HG02870 (cell line): Measurements from ENCODE around the gene AVL9.

ENCODE experiments used
- ATAC-seq: cut with Tn5 transposase; IDR thresholded peaks from one replicate; pipeline ENCODE4 v1.9.1; 2021; ENCODE audit warnings: mild to moderate bottlenecking, moderate library complexity; ENCODE audit not compliant: unreplicated experiment

Gene AVL9

DNA sequence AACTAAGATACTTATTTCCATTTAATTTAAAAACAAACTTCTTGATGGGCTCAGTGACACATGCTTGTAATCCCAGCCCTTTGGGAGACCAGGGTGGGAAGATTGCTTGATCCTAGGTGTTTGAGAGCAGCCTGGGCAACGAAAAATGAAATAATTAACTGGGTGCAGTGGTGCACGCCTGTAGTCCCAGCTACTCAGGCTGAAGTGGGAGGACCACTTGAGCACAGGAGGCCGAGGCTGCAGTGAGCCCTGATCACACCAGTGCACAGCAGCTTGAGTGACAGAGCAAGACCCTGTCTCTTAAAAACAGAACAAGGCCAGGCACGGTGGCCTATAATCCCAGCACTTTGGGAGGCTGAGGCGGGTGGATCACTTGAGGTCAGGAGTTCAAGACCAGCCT lies 37.4 kb downstream of the AVL9 start:
- ATAC-seq, result no peak

DNA sequence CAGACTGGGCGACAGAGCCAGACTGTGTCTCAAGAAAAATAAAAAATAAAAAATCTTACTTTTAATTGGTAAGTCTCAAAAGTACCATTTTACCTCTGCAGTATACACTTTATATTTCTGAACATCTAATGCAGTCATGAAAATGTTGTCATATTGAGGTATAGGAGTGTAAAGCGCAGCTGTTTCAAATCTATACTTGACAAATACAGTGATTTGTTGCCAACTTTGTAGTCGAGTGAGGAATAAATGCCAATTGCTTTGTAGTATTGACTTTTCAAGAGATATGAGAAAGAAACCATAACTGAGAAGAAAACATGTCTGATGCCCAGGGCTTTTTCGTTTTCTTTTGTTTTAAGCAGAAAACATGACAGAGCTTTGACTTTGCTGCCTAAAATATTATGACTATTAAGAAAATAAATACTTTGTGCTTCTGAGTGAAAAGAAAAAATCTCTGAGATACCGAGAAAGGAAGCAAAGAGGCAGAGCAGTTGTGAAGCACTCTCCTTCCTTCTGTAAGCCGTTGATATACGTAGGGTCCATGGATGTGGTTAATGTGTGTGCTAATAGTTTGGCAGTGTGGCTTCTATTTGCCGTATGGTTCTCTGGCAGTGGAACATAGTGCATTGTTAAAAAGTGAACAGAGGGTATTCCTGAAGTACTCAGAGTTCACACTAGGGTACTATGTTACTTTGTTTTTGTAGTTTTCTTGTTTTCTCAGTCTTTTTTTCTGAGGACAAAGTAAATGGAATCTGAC lies 38.2 kb downstream of the AVL9 start:
- no peak for ATAC-seq

DNA sequence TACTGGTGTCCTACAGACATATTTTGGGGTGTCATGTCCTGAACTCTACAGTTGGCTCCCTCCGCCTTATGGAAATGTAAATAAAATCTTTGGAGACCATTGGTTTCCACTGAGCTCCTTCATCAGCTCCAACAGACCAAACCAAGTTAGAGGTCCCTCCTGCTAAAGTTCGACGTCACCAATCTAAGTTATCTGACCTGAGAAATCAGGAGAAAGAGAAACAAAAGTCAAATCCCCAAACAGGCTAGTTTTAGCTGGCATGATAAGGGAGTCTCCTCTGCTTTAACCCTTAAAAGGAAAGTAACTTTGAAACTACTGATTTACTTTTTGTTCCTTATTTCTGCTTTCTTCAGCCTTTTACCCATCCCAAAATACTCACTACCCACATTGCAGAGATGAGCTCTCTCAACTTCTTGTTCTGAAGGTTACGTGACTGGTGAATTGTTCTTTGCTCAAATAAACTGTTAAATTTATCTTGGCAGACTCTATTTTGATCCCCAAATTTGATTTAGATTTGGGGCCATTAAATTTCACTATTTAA lies 39.9 kb downstream of the AVL9 start:
- peak; percentile 46 for ATAC-seq

DNA sequence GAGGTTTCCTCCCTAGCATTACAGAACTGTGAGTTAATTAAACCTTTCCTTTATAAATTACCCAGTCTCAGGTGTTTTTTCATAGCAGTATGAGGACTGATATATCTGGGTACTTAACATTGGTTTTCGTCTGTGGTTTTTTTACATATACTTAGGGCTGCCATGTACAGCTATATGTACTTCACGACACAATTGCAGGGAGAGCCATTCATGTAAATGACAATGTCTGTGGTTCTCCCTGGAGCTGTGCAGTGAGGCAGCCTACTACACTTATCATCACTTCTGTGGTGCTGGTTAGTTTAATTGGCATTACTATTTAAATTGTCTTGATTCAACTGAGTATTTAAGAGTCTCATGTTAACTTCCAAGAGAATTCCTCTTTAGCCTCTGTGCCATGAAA lies 40.7 kb downstream of the AVL9 start:
- no peak for ATAC-seq

DNA sequence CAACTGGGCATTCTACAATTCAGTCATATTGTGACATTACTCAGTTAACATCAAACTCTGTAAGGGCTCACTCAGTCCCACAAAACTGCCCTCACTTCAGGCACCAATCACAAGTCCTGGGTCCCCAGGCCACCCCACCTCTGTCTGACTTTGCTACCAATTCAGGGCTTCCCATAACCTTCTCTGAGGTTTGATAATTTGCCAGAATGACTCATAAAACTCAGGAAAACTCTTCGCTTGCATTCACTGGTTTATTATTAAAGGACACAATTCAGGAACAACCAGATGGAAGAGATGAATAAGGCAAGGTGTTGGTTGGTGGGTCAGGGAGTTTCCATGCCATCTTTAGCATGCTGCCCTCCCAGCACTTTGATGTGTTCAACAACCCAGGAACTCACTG lies 41.3 kb downstream of the AVL9 start:
- no peak for ATAC-seq

DNA sequence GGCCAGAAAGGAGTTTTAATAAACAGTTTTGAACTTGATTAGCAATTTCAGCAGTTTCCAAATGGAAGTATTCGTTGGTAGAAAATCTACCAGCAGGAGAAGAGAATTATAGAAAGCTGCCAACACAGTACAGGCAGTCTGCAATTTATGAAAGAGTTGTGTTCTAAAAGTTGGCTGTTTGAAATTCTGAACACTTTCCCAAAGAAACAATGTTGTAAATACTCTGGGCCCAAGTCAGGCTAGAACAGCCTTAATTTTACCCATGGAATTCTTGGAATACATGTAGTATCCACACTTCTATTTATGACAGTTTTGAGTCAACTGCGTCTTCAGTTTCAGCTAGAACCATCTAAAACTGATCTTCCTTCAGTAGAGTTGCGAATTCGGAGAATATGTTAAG lies 42.5 kb downstream of the AVL9 start:
- ATAC-seq, result no peak

DNA sequence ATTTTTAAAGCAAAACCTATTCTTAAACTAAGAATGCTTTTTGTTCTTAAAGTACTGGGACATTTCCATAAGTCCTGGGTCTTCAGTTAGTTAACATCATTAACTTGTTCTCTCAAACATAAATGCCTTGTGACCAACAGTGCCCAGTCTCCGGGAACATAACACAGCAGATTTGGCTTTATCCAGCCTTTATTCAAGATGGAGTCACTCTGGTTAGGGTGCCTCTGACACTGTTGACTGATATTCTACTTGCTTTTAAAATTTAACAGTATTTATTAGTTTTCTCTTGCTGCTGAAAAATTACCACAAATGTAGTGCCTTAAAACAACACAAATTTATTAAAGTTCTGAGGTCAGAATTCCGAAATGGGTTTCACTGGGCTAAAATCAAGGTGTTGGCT lies 44.1 kb downstream of the AVL9 start:
- ATAC-seq, result no peak

DNA sequence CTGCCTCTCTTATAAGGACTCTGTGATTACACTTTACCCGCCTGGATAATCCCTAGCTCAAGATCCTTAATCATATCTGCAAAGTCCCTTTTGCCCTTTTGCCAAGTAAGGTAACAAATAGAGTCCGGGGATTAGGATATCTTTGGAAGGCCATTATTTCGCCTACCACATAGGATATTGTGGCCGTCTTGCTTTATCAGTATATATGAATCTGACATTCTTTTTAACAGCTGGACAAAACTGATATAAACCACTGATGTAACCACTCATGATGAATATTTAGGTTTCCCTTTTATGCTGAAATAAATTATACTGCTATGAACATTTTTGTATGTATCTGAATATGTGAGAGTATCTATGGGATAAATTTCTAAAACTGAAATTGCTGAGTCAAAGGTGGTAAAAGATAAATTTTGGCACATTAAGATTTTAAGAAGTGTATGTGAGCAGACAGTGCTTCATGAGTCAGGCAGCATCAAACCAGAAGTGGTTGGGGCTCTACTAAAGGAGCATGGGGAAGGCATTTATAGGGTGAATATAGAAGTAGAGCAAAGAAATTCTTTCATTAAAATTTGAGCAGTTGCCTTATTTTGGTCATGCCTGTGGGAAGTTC lies 44.7 kb downstream of the AVL9 start:
- no peak for ATAC-seq

DNA sequence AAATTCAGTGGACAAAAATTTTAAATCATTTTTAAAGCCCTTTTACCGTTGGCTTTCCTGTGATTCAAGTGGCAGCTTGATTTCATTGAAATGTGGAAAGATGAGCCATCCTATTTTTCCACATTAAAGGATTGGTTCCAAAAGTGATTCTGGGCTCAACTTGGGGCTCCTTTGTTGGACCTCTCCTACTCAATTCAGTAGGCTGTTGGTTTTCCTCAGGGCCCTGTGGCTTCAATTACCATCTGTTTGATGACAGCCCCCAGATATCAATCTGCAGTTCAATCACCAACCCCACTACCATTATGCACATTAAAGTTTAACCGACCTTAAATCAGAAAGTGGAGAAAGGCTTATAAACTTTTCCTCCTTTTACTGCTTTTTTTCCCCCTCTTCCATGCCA lies 47.3 kb downstream of the AVL9 start:
- ATAC-seq, result no peak

DNA sequence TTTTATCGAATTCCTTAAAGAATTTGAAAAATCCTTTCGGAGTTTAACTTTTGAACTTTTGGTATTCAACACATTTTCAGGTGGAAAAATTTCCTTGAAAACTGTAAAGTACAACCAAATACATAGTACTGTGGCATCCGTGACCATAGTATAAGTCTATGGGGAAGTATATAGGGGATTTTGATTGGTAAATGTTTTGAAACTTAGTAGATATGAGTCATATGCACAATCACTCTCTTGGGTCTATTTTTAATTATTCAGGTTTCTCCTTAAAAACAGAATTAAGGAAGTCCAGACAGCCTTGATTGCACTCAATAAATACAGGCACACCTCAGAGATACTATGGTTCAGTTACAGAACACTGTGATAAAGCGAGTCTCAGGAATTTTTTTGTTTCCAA lies 64.2 kb downstream of the AVL9 start:
- no peak for ATAC-seq

DNA sequence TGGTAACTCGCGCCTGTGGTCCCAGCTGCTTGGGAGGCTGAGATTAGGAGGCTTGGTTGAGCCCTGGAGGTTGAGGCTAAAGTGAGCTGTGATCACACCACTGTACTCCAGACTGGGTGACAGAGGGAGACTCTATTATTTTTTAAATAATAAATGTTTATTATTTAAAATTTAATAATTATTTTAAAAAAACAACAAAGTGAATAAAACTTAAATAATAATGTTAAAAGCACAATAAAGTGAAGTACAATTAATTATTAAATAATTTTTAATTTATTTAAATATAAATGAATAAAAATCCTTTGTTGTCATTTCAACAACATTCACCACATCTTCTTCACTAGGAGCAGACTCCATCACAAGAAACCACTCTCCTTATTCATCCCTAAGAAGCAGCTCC lies 64.8 kb downstream of the AVL9 start:
- no peak for ATAC-seq

DNA sequence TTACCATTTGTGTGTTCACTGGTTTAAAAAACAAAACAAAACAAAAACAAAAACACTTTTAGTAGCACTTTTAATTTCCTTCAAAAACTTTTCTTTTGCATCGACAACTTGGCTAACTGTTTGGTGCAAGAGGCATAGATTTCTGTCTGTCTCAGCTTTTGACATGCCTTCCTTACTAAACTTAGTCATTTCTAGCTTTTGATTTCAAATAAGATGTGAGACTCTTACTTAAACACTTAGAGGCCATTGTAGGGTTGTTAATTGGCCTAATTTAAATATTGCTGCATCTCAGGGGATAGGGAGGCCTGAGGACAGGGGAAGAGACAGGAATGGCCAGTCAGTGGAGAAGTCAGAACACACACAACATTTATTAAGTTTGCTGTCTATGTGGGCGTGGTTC lies 66.3 kb downstream of the AVL9 start:
- no peak for ATAC-seq

DNA sequence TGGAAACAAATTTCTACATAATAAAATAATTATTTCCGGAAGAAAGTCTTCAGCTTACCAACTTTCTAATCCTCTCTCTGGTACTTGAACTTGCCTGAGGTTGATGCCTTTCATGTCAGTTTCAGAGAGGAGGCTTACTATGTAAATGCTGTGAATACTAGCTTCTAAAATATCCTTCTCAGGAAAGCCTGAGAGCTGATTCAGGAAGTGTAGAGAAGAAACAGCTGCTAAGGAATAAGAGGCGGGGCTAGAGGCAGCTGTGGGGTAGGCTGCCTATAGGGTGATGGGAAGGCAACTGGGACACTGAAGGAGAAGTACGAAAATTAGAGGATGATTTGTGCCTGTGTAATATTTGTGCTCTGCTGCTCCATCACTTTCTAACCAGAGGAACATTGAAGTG lies 69.3 kb downstream of the AVL9 start:
- no peak for ATAC-seq

DNA sequence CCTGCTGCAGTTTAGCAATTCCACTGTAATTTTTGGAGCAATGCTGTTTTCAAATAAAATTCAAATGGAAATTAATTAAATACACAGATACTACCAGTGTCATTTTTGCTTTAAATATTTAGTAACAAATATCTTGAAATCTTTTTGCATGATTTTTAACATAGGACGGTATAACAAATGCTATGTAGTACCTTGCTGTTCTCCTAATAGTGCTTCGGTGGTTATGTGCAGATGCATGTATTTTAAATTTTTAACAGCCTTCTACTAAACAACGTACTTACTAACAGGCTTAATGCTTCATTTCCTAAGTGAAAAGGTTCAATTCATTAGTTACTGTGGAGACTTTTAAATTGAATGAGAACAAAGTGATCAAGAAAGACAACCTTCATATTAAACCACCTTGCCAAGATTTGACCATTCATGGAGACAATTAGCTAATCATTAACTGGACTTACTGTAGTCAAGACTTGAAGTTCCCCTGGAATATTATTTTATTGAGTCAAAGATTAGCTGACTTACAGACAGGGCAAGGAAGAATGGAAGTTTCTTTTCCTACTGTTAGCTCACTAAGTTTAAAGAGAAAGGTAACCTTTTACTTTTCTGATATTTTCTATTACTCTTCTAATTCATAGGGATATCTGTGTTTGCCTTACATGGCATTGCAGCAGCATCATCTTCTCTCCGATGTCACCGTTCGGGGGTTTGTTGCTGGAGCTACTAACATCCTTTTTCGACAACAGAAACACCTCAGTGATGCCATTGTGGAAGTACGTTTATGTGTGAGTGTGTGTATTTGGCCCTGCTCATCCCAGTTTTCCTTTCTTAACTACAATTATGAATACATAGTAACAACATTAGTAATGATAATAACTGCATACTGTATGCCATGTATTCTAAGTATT lies 74.3 kb downstream of the AVL9 start:
- no peak for ATAC-seq

DNA sequence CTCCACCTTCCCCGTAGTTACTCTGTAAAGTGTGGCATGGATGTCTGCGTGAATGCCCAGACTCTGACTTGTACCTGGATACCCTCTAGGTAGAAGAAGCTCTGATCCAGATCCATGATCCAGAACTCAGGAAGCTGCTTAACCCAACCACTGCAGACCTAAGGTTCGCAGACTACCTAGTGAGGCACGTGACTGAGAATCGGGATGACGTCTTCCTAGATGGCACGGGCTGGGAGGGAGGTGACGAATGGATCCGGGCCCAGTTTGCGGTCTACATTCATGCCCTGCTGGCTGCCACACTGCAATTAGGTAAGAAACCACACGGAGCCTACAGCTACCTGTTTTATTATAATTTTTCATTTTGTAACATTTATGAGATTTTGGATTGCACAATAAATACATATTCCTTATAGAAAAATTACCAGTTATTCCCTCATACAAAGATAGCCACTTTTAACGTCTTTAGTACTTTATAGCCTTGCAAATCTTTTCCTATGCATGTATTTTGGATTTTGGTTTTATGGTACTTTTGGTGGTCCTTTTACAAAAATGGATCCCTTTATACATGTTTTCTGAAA lies 77.9 kb downstream of the AVL9 start:
- no peak for ATAC-seq

DNA sequence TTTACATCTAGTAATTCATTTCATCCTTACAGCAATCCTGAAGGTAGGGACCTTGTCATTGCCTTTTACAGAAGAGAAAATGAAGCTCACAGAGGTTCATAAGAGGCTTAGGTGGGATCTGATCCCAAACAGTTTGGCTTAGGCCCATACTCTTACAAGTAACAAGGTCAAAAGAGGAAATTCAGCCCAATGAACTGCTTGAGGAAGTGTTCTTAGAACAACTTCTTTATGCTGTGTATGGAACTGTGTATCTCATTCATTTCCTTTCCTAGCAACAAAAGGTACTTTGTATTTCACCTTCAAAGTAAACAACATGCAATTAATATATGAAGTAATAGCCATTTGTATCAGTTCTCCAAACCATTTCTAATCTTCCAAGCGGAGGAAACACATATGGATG lies 79.3 kb downstream of the AVL9 start:
- ATAC-seq, result no peak

DNA sequence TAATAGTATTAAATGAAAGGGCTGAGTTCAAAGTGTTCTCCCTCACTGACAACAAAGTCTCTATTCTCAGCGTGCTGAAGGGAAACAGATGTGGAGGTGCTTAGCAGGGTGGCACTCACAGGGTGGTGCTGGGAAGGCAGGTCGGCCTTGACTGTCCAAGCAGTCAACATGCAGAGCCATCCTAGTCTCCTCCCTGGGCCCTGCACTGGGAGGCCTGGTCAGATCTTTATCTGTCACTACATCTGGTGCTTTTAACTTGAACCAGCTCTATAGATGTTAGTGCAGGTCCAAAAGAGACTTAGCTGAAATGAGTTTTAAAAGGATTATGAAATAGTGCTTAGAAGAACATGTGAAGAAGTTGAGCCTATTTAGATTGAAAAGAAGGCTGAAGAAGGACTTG lies 82.1 kb downstream of the AVL9 start:
- no peak for ATAC-seq

DNA sequence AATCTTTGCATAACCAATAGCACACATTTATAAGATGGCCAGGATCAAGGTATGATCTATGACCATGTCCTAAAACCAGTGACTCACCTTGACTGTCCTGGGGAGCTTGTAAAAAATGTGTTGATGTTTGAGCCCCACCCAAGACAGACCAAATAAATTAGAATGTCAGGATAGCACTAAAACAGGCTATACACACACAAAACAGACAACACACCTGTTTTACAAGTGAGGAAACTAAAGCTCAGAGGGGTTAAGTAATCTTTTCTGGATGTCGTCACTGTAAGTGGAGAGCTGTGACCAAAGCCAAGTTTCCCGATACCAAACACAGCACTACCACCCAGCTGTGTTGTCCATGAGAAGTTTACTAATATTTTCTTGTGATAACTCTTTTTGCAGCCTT lies 84.5 kb downstream of the AVL9 start:
- ATAC-seq, result no peak

DNA sequence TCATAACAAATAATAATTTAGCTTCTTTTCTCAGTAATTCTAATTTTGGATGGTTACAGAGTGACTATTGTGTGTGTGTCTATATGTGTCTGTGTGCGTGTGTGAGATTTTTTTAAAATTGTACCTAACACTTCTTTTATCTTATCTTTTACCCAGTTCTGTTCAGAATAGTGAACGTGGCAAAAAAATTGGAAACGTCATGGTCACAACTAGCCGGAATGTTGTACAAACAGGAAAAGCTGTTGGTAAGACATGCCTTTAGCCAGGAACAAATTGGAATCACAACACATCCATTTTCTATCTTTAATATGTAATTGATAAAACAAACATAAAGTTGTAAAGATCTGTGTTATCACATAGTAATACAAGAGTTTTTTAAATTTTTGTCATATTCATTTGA lies 85.4 kb downstream of the AVL9 start:
- ATAC-seq, result no peak

DNA sequence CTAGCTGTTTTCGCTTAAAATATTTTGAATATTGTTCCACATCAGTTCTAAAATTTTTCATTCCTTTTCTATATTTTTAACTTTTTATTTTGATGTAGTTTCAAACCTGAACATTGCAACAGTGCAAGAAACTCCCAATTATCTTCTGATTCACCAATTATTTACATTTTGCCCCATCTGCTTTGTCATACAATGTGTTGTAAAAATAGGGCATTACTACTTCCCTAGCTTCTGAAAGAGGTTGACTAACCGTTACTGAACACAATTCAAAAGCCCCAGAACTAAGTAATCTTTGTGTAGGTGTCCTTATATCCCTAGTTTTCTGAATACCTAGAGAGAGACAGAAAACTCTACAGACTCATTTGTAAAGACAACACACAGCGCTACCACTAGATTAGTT lies 86.7 kb downstream of the AVL9 start:
- no peak for ATAC-seq

DNA sequence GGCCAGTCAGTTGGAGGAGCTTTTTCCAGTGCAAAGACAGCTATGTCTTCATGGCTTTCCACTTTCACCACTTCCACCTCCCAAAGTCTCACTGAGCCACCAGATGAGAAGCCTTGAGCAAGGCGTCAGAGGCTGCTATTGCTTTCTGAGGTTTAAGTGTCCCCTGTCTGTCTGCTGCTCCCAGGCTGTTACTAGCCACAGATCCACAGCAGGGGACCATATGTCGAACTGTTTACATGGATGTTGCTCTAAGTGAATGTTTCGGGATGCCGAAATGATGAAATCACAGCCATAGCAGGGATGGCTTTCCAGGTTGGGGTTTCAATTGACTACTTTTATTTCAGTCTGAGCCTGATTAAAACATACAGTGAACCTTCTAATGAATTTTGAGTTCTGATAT lies 88.5 kb downstream of the AVL9 start:
- no peak for ATAC-seq
